Astrocyte (in vitro differentiated cells and primary cell): ENCODE results near the gene ATRN. TPM values are rescaled to one million over a fixed set of nuclear protein-coding genes. Genes with fewer than 3 reads are reported as not detected.

ENCODE experiments used
- DNase-seq: peaks from one replicate; pipeline ENCODE4 v3.0.0-alpha.2; 2010; ENCODE audit warnings: low read depth
- FAIRE-seq: peaks from 2 replicates; lab custom pipeline; 2011; peaks lifted over from hg19 to GRCh38; lab: Jason Lieb, UNC
- H2AFZ ChIP-seq: 2 replicates; pipeline ENCODE4 v1.6.0; 2012; ENCODE audit warnings: low read depth, low read length, inconsistent platforms
- H3K27ac ChIP-seq: 2 replicates; pipeline ENCODE4 v1.5.1; 2011; ENCODE audit warnings: low read depth, low read length, inconsistent platforms
- H3K27me3 ChIP-seq: 2 replicates; pipeline ENCODE4 v1.6.0; 2011; ENCODE audit warnings: low read length, inconsistent platforms; ENCODE audit not compliant: insufficient read depth
- H3K36me3 ChIP-seq: 2 replicates; pipeline ENCODE4 v1.5.1; 2011; ENCODE audit warnings: low read length, inconsistent platforms; ENCODE audit not compliant: insufficient read depth
- H3K4me1 ChIP-seq: 2 replicates; pipeline ENCODE4 v1.5.1; 2011; ENCODE audit warnings: low read length, inconsistent platforms; ENCODE audit not compliant: insufficient read depth
- H3K4me2 ChIP-seq: 2 replicates; pipeline ENCODE4 v1.6.0; 2012; ENCODE audit warnings: low read length, inconsistent platforms
- H3K4me3 ChIP-seq: 2 replicates; pipeline ENCODE4 v1.5.1; 2011; ENCODE audit warnings: low read depth, mild to moderate bottlenecking, low read length, inconsistent platforms; ENCODE audit not compliant: insufficient read depth
- H3K79me2 ChIP-seq: 2 replicates; pipeline ENCODE4 v1.6.0; 2012; ENCODE audit warnings: mild to moderate bottlenecking, low read length, inconsistent platforms; ENCODE audit not compliant: insufficient read depth
- H3K9ac ChIP-seq: 2 replicates; pipeline ENCODE4 v1.6.0; 2012; ENCODE audit warnings: mild to moderate bottlenecking, low read length, inconsistent platforms
- H3K9me3 ChIP-seq: 2 replicates; pipeline ENCODE4 v1.5.1; 2012; ENCODE audit warnings: low read depth, mild to moderate bottlenecking, low read length, inconsistent platforms; ENCODE audit not compliant: insufficient read depth
- H4K20me1 ChIP-seq: 2 replicates; pipeline ENCODE4 v1.6.0; 2012; ENCODE audit warnings: low read length, inconsistent platforms; ENCODE audit not compliant: insufficient read depth
- H3K27ac Mint-ChIP-seq: one replicate; pipeline ENCODE4 v1.8.0; 2021; ENCODE audit warnings: mild to moderate bottlenecking, mixed read lengths; ENCODE audit not compliant: unreplicated experiment
- H3K27me3 Mint-ChIP-seq: one replicate; pipeline ENCODE4 v1.8.0; 2021; ENCODE audit warnings: low read depth, mixed read lengths; ENCODE audit not compliant: unreplicated experiment
- H3K36me3 Mint-ChIP-seq: one replicate; pipeline ENCODE4 v1.8.0; 2021; ENCODE audit warnings: low read depth, mixed read lengths; ENCODE audit not compliant: unreplicated experiment
- H3K4me1 Mint-ChIP-seq: one replicate; pipeline ENCODE4 v1.8.0; 2021; ENCODE audit warnings: low read depth, mixed read lengths; ENCODE audit not compliant: unreplicated experiment
- H3K4me3 Mint-ChIP-seq: one replicate; pipeline ENCODE4 v1.8.0; 2021; ENCODE audit warnings: mild to moderate bottlenecking, moderate library complexity, mixed read lengths; ENCODE audit not compliant: unreplicated experiment
- H3K9me3 Mint-ChIP-seq: one replicate; pipeline ENCODE4 v1.8.0; 2021; ENCODE audit warnings: mild to moderate bottlenecking, mixed read lengths; ENCODE audit not compliant: unreplicated experiment
- EZH2 ChIP-seq: IDR thresholded peaks from 2 replicates; pipeline ENCODE4 v1.6.1; 2012; ENCODE audit warnings: mild to moderate bottlenecking, low read length, inconsistent platforms; ENCODE audit not compliant: insufficient read depth
- total RNA-seq: library from RNA; stranded (reverse); gene quantifications from 2 replicates; pipeline ENCODE4 v1.2.1, GENCODE V29; 2021
- TF ChIP-seq, protein P1 (sequence below): IDR thresholded peaks from 2 replicates; pipeline ENCODE4 v1.5.1; 2011; ENCODE audit warnings: low read depth, mild to moderate bottlenecking, inconsistent platforms, low read length, moderate library complexity; ENCODE audit not compliant: insufficient read depth

ATRN gene
- total RNA-seq, 1 donor from 2014 or later, result 33.8 TPM

DNA sequence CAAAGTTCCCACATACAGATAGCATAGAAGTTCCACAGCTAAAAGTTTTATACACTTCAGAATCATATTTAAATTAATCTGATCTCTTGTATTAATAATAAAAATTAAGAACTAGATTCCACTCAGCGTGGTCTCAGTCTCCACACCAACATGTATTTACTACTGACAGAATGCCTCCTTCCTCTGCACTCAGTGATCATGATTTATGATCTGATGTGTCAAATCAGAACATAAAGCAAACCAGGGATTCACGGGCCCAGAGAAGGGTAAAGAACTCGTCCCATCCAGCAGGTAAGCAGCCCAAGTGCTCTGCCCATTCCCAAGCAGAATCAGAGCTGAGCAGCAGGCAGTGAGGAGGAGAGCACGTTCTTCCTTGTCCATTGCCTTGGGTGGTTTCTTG lies 14.2 kb upstream of the ATRN start:
- Histone ChIP-seq H3K9ac (no peak overlapping the region), H4K20me1 (no peaks in the 10 kb centered on the region), H3K9me3 (no peaks in the 10 kb centered on the region), H3K79me2 (no peaks in the 10 kb centered on the region), H3K4me1 (peaks cover 3% of the 10 kb centered on the region), H3K27ac (no peak overlapping the region), H3K4me2 (no peak overlapping the region), H3K27me3 (peaks cover 15% of the 10 kb centered on the region), H3K4me3 (no peak overlapping the region), H2AFZ (no peak overlapping the region), H3K36me3 (no peaks in the 10 kb centered on the region)
- no peak for DNase-seq
- Mint-ChIP-seq H3K27ac (no peak overlapping the region), H3K9me3 (no peaks in the 10 kb centered on the region), H3K36me3 (no peaks in the 10 kb centered on the region), H3K4me3 (no peak overlapping the region), H3K4me1 (no peaks in the 10 kb centered on the region), H3K27me3 (peaks cover 8% of the 10 kb centered on the region)
- TF ChIP-seq, protein P1, sequence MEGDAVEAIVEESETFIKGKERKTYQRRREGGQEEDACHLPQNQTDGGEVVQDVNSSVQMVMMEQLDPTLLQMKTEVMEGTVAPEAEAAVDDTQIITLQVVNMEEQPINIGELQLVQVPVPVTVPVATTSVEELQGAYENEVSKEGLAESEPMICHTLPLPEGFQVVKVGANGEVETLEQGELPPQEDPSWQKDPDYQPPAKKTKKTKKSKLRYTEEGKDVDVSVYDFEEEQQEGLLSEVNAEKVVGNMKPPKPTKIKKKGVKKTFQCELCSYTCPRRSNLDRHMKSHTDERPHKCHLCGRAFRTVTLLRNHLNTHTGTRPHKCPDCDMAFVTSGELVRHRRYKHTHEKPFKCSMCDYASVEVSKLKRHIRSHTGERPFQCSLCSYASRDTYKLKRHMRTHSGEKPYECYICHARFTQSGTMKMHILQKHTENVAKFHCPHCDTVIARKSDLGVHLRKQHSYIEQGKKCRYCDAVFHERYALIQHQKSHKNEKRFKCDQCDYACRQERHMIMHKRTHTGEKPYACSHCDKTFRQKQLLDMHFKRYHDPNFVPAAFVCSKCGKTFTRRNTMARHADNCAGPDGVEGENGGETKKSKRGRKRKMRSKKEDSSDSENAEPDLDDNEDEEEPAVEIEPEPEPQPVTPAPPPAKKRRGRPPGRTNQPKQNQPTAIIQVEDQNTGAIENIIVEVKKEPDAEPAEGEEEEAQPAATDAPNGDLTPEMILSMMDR, result no peak
- TF ChIP-seq EZH2, result no peak
- FAIRE-seq, result no peak

DNA sequence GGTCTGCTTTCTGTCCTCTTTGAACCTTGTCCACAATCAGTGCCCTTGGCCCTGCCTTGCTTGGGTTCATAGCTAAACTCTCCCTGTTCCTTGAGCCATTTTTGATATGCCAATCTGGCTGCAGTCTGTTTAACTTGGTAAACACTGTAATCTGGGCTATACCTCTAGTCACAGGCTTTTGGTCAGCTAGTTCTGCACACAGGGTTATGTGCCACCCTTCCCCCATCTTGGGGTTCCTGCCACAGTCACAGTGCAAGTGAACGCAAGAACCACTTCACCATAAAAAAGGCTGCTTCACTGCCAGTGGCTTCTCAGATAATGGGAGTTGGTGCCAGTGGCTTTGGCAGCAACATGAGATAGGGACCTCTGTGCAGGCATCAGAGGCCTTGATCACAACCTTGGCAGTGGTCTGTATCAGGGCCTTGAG lies 10.9 kb upstream of the ATRN start:
- TF ChIP-seq, protein P1, result no peak
- no peak for TF ChIP-seq EZH2
- Histone ChIP-seq H3K4me2 (no peak overlapping the region), H3K4me1 (peaks cover 3% of the 10 kb centered on the region), H4K20me1 (no peaks in the 10 kb centered on the region), H3K27me3 (peaks cover 9% of the 10 kb centered on the region), H3K79me2 (no peaks in the 10 kb centered on the region), H3K4me3 (no peak overlapping the region), H3K9ac (no peak overlapping the region), H3K36me3 (no peaks in the 10 kb centered on the region), H3K27ac (no peak overlapping the region), H3K9me3 (no peaks in the 10 kb centered on the region), H2AFZ (no peak overlapping the region)
- Mint-ChIP-seq H3K9me3 (no peaks in the 10 kb centered on the region), H3K4me1 (no peaks in the 10 kb centered on the region), H3K27ac (no peak overlapping the region), H3K36me3 (no peaks in the 10 kb centered on the region), H3K4me3 (no peak overlapping the region), H3K27me3 (peaks cover 8% of the 10 kb centered on the region)
- DNase-seq (no peak), FAIRE-seq (no peak)

DNA sequence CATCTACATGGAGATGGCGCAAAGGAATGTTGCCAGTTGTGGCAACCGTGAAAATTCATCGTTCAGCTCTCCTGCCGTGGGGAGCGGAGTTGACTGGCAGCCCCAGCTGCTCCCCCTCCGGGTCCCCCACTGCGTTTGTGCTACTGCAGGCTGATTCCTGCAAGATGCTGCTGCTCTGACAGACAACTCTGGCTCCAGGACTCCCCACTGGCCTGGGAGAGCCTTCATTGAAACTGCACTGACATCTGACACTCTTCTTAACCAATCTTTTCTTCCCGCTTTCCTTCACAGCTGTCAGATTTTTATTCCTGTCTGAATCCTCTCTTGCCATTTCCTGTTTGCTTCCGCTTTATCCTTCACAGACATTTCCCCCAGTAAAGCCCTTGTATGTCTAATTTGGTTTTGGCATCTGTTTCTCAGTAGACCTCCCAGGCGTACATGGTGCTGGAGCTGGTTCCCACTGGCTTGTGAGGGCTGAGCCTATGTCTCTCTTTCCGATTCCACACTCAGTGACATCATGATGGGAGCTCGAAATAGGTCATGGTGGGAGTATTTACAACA lies 9.5 kb upstream of the ATRN start:
- Mint-ChIP-seq H3K4me1 (no peaks in the 10 kb centered on the region), H3K4me3 (no peak overlapping the region), H3K27ac (no peak overlapping the region), H3K9me3 (no peaks in the 10 kb centered on the region), H3K36me3 (no peaks in the 10 kb centered on the region), H3K27me3 (peaks cover 19% of the 10 kb centered on the region)
- Histone ChIP-seq H3K27ac (no peak overlapping the region), H3K9ac (no peak overlapping the region), H3K4me2 (peak overlapping the region; percentile 33), H2AFZ (peak overlapping the region; percentile 19), H3K79me2 (no peaks in the 10 kb centered on the region), H4K20me1 (no peaks in the 10 kb centered on the region), H3K4me3 (no peak overlapping the region), H3K9me3 (no peaks in the 10 kb centered on the region), H3K27me3 (peaks cover 11% of the 10 kb centered on the region), H3K36me3 (no peaks in the 10 kb centered on the region), H3K4me1 (peaks cover 3% of the 10 kb centered on the region)
- no peak for TF ChIP-seq EZH2
- TF ChIP-seq, protein P1, result no peak
- DNase-seq (no peak), FAIRE-seq (no peak)
